ENCODE data around the gene SHD.

The SHD gene

DNA sequence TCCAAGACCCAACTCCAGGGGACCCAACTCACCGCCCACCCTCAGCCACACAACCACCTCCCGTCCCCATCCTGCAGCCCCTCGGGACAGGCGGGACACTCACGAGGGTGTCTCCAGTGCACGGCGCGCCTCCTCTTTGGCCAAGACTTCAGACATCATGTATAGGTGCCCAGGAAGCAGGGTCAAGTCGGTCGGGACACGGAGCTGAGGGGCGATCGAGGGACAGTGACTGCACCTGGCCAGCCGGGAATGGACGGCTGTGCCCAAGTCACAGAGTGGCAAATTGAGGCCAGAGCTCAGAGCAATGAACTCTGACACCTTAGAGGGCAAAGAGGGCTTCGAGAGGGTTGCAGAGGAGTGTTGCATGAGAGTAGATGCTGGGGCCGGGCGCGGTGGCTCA is 50.8 kb downstream of the SHD start:
- no peaks in the 10 kb centered on the region for H3K36me3 ChIP-seq (ENCODE audit: control insufficient read depth, insufficient read depth, low read length)
- no peaks in the 10 kb centered on the region for H3K9me3 ChIP-seq (ENCODE audit: control insufficient read depth, low read length)
- no peaks in the 10 kb centered on the region for H3K79me2 ChIP-seq
- H3K9ac ChIP-seq: no peak overlapping the region
- H3K4me2 ChIP-seq (ENCODE audit: low read length): no peak overlapping the region
- H2AFZ ChIP-seq: no peak overlapping the region
- no peaks in the 10 kb centered on the region for H3K4me1 ChIP-seq
- H3K27me3 ChIP-seq (ENCODE audit: control insufficient read depth, insufficient read depth, low read length): no peaks in the 10 kb centered on the region
- no peak overlapping the region for H3K4me3 ChIP-seq (ENCODE audit: low read depth, low read length)
- TF ChIP-seq CTCF (IDR thresholded peaks at IDR 0.05): no peak
- H3K27ac ChIP-seq: no peak overlapping the region

DNA sequence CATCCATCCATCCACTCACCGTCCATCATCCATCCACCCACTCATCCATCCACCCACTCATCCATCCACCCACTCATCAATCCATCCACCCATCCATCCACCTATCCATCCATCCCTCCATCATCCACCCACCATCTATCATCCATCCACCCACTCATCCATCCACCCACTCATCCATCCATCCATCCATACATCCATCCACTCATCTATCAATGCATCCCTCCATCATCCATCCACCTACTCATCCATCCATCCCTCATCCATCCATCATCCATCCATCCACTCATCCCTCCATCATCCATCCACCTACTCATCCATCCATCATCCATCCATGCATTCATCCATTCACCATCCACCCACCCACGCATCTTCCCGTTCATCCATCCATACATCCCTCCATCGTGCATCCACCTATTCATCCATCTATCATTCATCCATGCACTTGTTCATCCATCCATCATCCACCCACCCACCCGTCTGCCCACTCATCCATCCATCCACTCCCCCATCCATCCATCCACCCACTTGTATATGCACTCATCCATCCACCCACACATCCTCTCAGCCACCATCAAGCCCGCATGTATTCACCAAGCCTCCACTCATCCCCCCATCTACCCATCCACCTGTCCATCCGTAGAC is 56.0 kb downstream of the SHD start:
- no peak overlapping the region for H3K4me2 ChIP-seq (ENCODE audit: low read length)
- H3K9ac ChIP-seq: no peak overlapping the region
- no peak overlapping the region for H3K4me3 ChIP-seq (ENCODE audit: low read depth, low read length)
- no peaks in the 10 kb centered on the region for H3K79me2 ChIP-seq
- H3K36me3 ChIP-seq (ENCODE audit: control insufficient read depth, insufficient read depth, low read length): no peaks in the 10 kb centered on the region
- TF ChIP-seq CTCF (IDR thresholded peaks at IDR 0.05): no peak
- H3K27me3 ChIP-seq (ENCODE audit: control insufficient read depth, insufficient read depth, low read length): no peaks in the 10 kb centered on the region
- no peak overlapping the region for H3K27ac ChIP-seq
- H3K9me3 ChIP-seq (ENCODE audit: control insufficient read depth, low read length): no peaks in the 10 kb centered on the region
- no peak overlapping the region for H2AFZ ChIP-seq
- peaks cover 4% of the 10 kb centered on the region for H3K4me1 ChIP-seq

GRCh38 chr19:4337906-4338440 is 58.9 kb downstream of the SHD start:
- H3K9ac ChIP-seq: peak overlapping the region; percentile 25
- no peaks in the 10 kb centered on the region for H3K79me2 ChIP-seq
- no peaks in the 10 kb centered on the region for H3K9me3 ChIP-seq (ENCODE audit: control insufficient read depth, low read length)
- TF ChIP-seq CTCF (IDR thresholded peaks at IDR 0.05): no peak
- H3K4me3 ChIP-seq (ENCODE audit: low read depth, low read length): peak overlapping the region; percentile 74
- no peaks in the 10 kb centered on the region for H3K27me3 ChIP-seq (ENCODE audit: control insufficient read depth, insufficient read depth, low read length)
- H3K4me2 ChIP-seq (ENCODE audit: low read length): peak overlapping the region; percentile 99
- peak overlapping the region; percentile 75 for H3K27ac ChIP-seq
- peaks cover 4% of the 10 kb centered on the region for H3K4me1 ChIP-seq
- no peaks in the 10 kb centered on the region for H3K36me3 ChIP-seq (ENCODE audit: control insufficient read depth, insufficient read depth, low read length)
- H2AFZ ChIP-seq: peak overlapping the region; percentile 99

GRCh38 chr19:4338441-4339355 is 59.6 kb downstream of the SHD start, which contains the start of gene STAP2:
Gene STAP2, minus strand, starts transcription at chr19:4338827. Its CDS starts 74 bp downstream, at chr19:4338753.
- H3K9me3 ChIP-seq (ENCODE audit: control insufficient read depth, low read length): no peaks in the 10 kb centered on the region
- peak within 1 kb of the TSS; percentile 59 for H3K9ac ChIP-seq
- H3K4me2 ChIP-seq (ENCODE audit: low read length): peak within 1 kb of the TSS; percentile 99
- H3K27ac ChIP-seq: peak within 1 kb of the TSS; percentile 75
- no peaks in the 10 kb centered on the region for H3K27me3 ChIP-seq (ENCODE audit: control insufficient read depth, insufficient read depth, low read length)
- no peaks in the 10 kb centered on the region for H3K36me3 ChIP-seq (ENCODE audit: control insufficient read depth, insufficient read depth, low read length)
- peaks cover 4% of the 10 kb centered on the region for H3K4me1 ChIP-seq
- TF ChIP-seq CTCF (IDR thresholded peaks at IDR 0.05): no peak
- H3K79me2 ChIP-seq: no peaks in the 10 kb centered on the region
- H3K4me3 ChIP-seq (ENCODE audit: low read depth, low read length): peak within 1 kb of the TSS; percentile 74
- H2AFZ ChIP-seq: peak within 1 kb of the TSS; percentile 99
